DOHH2 (cell line): ENCODE measurements around the gene CABP4.

Experiments used
- CTCF ChIP-seq: fragments of 200-600 bp; sonication (generic); IDR thresholded peaks from one replicate; pipeline ENCODE4 v1.5.1; 2014; ENCODE audit warnings: antibody characterized with exemption, mild to moderate bottlenecking, low read depth, low read length; ENCODE audit not compliant: poor library complexity, severe bottlenecking
- EZH2phosphoT487 ChIP-seq: fragments of 200-600 bp; sonication (generic); IDR thresholded peaks from 2 replicates; pipeline ENCODE4 v1.6.1; 2017; ENCODE audit warnings: borderline replicate concordance, mild to moderate bottlenecking, antibody characterized with exemption, low read length, moderate library complexity, mixed read lengths

DNA sequence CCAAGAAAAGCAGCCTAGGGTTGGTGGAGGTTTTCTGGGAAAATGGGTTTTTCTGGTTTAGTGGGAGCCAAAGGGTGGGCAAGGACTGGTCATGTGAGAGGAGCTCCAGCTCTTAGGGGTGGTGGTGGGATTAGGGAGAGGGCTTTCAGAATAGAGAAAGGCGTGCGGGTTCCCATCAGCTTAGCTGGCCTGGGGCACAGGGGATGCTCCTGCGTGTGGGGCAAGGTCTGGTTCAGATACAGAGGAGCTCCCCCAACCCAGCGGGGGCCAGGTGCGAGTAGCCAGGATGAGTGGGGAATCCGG, 13.3 kb downstream of the CABP4 start:
- no peak for TF ChIP-seq CTCF
- TF ChIP-seq EZH2phosphoT487, result no peak
